HL-60 (cell line): ENCODE measurements around the gene DHCR24.

Source experiments
- DNase-seq, 2 experiments: peaks; one replicate each; pipeline ENCODE4 v3.0.0-alpha.2; 2010 to 2020; ENCODE audit warnings: low read depth in 1 of 2, low spot score in 1 of 2
- H3K27ac ChIP-seq: fragments of 250-450 bp; sonication (Bioruptor Pico); replicated peaks from 2 replicates; pipeline ENCODE4 v1.5.1; 2020; ENCODE audit warnings: mild to moderate bottlenecking, moderate library complexity
- H3K27me3 ChIP-seq: fragments of 250-450 bp; sonication (Bioruptor Pico); 2 replicates; pipeline ENCODE4 v1.5.1; 2021; ENCODE audit warnings: mild to moderate bottlenecking, moderate library complexity; ENCODE audit not compliant: insufficient read depth, poor library complexity, severe bottlenecking
- H3K4me3 ChIP-seq: replicated peaks from 2 replicates; pipeline ENCODE4 v1.5.1; 2011; ENCODE audit warnings: mild to moderate bottlenecking, control low read depth, low read length; ENCODE audit not compliant: insufficient read depth
- GABPA ChIP-seq: IDR thresholded peaks from 2 replicates; pipeline ENCODE4 v1.6.1; 2012; ENCODE audit warnings: low read depth
- POLR2AphosphoS5 ChIP-seq: IDR thresholded peaks from 2 replicates; pipeline ENCODE4 v1.6.1; 2012; ENCODE audit warnings: low read depth
- SPI1 ChIP-seq: IDR thresholded peaks from 2 replicates; pipeline ENCODE4 v1.6.1; 2012; ENCODE audit warnings: low read depth, mild to moderate bottlenecking, borderline replicate concordance
- TF ChIP-seq, protein P1 (sequence below): IDR thresholded peaks from one replicate; pipeline ENCODE4 v1.5.1; 2011; ENCODE audit warnings: low read length, control low read depth, inconsistent platforms; ENCODE audit not compliant: insufficient read depth
- TF ChIP-seq, protein P2 (sequence below): IDR thresholded peaks from 2 replicates; pipeline ENCODE4 v1.6.1; 2012; ENCODE audit warnings: low read depth; ENCODE audit not compliant: insufficient replicate concordance

DHCR24 gene

DNA sequence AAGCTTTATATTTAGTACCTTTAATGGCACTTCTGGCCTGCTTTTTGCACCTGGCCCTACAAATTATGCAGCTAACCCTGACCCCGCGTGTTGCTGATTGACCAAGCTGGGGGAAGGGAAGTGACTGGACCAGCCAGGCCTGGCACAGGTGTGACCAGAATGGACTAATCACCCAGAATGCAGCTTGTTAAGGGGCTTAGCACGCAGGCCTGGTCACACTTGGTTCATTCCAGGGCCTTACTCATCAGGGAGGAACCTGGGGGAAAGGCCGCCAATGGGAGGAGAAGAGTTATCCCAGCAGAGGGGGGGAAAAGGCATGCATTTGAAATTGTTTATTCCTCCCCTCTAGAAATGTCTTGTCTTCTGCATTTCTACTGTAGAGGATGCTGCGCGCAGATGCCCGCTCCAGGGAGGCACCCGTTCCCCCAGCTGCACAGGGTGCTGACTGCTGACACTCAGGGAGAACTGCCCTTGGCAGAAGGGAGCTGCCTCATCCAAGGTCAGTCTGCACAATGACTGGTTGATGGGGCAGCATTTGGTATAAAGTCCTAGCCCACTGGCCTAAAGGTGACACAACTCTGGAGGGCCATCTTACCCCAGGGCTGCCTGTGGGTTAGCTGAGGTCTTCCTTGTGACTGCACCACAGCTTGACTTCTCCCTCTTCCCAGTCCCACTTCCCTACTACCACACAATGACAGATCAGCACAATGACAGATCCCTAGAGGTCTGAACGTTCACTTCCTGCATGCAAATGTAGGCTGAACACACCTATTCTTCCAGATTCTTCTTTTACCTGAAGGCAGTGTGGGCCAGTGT, 29.0 kb downstream of the DHCR24 start:
- Histone ChIP-seq H3K27me3 (no peaks in the 10 kb centered on the region), H3K4me3 (no peak overlapping the region), H3K27ac (no peak overlapping the region)
- DNase-seq, result no peak
- no peak for TF ChIP-seq GABPA
- TF ChIP-seq, protein P1, sequence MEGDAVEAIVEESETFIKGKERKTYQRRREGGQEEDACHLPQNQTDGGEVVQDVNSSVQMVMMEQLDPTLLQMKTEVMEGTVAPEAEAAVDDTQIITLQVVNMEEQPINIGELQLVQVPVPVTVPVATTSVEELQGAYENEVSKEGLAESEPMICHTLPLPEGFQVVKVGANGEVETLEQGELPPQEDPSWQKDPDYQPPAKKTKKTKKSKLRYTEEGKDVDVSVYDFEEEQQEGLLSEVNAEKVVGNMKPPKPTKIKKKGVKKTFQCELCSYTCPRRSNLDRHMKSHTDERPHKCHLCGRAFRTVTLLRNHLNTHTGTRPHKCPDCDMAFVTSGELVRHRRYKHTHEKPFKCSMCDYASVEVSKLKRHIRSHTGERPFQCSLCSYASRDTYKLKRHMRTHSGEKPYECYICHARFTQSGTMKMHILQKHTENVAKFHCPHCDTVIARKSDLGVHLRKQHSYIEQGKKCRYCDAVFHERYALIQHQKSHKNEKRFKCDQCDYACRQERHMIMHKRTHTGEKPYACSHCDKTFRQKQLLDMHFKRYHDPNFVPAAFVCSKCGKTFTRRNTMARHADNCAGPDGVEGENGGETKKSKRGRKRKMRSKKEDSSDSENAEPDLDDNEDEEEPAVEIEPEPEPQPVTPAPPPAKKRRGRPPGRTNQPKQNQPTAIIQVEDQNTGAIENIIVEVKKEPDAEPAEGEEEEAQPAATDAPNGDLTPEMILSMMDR, result no peak
- TF ChIP-seq POLR2AphosphoS5, result no peak
- TF ChIP-seq, protein P2, sequence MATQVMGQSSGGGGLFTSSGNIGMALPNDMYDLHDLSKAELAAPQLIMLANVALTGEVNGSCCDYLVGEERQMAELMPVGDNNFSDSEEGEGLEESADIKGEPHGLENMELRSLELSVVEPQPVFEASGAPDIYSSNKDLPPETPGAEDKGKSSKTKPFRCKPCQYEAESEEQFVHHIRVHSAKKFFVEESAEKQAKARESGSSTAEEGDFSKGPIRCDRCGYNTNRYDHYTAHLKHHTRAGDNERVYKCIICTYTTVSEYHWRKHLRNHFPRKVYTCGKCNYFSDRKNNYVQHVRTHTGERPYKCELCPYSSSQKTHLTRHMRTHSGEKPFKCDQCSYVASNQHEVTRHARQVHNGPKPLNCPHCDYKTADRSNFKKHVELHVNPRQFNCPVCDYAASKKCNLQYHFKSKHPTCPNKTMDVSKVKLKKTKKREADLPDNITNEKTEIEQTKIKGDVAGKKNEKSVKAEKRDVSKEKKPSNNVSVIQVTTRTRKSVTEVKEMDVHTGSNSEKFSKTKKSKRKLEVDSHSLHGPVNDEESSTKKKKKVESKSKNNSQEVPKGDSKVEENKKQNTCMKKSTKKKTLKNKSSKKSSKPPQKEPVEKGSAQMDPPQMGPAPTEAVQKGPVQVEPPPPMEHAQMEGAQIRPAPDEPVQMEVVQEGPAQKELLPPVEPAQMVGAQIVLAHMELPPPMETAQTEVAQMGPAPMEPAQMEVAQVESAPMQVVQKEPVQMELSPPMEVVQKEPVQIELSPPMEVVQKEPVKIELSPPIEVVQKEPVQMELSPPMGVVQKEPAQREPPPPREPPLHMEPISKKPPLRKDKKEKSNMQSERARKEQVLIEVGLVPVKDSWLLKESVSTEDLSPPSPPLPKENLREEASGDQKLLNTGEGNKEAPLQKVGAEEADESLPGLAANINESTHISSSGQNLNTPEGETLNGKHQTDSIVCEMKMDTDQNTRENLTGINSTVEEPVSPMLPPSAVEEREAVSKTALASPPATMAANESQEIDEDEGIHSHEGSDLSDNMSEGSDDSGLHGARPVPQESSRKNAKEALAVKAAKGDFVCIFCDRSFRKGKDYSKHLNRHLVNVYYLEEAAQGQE, result no peak
- no peak for TF ChIP-seq SPI1

DNA sequence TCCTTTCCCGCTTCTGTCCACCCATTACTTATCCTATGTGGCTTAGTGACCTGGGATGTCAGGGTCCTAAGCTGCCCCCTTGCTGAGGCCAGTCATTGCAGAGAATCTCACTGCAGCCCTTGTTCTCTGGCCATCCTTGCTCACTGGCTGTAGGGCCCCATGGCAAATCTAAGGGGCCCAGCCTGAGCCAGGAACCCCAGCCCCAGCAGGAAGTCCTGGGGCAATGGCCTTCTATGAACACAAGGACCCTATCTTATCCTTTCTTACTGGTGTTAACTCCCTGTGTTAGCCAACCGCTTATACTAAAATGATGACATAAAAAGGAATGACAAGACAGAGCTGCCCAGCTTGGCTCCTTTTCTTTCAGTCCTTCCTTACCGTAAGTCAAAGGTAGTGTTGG, 29.9 kb downstream of the DHCR24 start:
- Histone ChIP-seq H3K27me3 (no peaks in the 10 kb centered on the region), H3K27ac (no peak overlapping the region), H3K4me3 (no peak overlapping the region)
- TF ChIP-seq GABPA (no peak), POLR2AphosphoS5 (no peak), SPI1 (no peak)
- TF ChIP-seq, protein P1, result no peak
- TF ChIP-seq, protein P2, result no peak
- DNase-seq, result no peak

DNA sequence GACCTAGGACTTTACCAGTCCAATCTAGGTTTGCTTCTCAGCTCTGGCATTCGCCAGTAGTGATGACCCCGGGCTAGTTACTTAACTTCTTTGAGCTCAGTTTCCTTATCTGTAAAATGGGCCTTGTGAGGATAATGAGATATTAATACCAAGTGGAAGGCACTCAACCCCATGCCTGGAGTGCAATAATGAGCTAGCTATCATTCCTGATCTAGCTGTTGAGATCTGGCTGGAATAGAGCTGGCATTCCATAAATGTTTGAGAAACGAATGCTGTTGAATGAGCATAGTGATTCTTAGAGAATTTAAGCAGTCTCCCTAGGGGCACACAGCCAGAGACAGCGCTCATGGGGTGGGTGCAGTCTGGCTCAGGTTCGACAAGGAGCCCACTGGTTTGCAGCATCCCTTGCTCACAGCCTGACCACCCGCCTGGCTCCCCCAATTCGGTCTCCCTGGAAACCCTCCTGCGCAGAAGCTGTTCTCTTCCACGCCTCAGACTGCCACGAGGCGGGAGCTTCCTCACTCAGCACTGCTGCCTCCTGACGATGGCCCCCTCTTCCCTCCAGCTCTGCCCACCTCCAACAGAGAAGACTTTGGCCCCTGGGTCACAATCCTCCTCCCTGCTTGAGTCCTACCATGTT, 32.5 kb downstream of the DHCR24 start:
- no peaks in the 10 kb centered on the region for H3K27me3 ChIP-seq
- DNase-seq, result no peak
- TF ChIP-seq GABPA (no peak), SPI1 (no peak), POLR2AphosphoS5 (no peak)
- TF ChIP-seq, protein P2, result no peak
- TF ChIP-seq, protein P1, result no peak

More for the DNA sequence above, 32.5 kb downstream of the DHCR24 start:
- Histone ChIP-seq H3K4me3 (no peak overlapping the region), H3K27ac (no peak overlapping the region)
